Mammary epithelial cell (primary cell): ENCODE results near the gene PPFIBP2.

Experiments used
- EZH2 ChIP-seq: IDR thresholded peaks from 2 replicates; pipeline ENCODE4 v1.6.1; 2012; ENCODE audit warnings: low read length, inconsistent platforms, borderline replicate concordance
- TF ChIP-seq, protein P1 (sequence below), 2 donors: IDR thresholded peaks in 1 of 2; conservative IDR thresholded peaks in 1 of 2; 2 replicates each; pipeline ENCODE4 v1.5.1; 2011 to 2012; ENCODE audit warnings: inconsistent platforms in 2 of 2, low read length in 2 of 2, mild to moderate bottlenecking in 2 of 2, control low read depth in 1 of 2, low read depth in 1 of 2; ENCODE audit not compliant: insufficient read depth in 1 of 2; ENCODE audit errors: extremely low read depth in 1 of 2

GRCh38 chr11:7666292-7666866 lies 152.6 kb downstream of the PPFIBP2 start:
- TF ChIP-seq, protein P1, sequence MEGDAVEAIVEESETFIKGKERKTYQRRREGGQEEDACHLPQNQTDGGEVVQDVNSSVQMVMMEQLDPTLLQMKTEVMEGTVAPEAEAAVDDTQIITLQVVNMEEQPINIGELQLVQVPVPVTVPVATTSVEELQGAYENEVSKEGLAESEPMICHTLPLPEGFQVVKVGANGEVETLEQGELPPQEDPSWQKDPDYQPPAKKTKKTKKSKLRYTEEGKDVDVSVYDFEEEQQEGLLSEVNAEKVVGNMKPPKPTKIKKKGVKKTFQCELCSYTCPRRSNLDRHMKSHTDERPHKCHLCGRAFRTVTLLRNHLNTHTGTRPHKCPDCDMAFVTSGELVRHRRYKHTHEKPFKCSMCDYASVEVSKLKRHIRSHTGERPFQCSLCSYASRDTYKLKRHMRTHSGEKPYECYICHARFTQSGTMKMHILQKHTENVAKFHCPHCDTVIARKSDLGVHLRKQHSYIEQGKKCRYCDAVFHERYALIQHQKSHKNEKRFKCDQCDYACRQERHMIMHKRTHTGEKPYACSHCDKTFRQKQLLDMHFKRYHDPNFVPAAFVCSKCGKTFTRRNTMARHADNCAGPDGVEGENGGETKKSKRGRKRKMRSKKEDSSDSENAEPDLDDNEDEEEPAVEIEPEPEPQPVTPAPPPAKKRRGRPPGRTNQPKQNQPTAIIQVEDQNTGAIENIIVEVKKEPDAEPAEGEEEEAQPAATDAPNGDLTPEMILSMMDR (conservative IDR thresholded peaks at IDR 0.05 in 1 of 2, IDR thresholded peaks at IDR 0.05 in 1 of 2; ENCODE audit: extremely low read depth in 1 of 2, insufficient read depth in 1 of 2, low read depth in 1 of 2, low read length in 2 of 2): no peak
- TF ChIP-seq EZH2: no peak
